Activated CD4-positive, alpha-beta T cell treated with anti-CD3 and anti-CD28 coated beads, Interleukin-2, amount 10 ng/mL, durations not matched to agents 24 days and 14 days (primary cell): ENCODE data around the gene HAPLN2. TPM values are rescaled to one million over a fixed set of nuclear protein-coding genes. Genes with fewer than 3 reads are reported as not detected.

Experiments used
- DNase-seq: peaks from one replicate; pipeline ENCODE4 v3.0.0; 2022
- H3K27ac Mint-ChIP-seq: one replicate; pipeline ENCODE4 v1.8.0; 2022; ENCODE audit warnings: mild to moderate bottlenecking, mixed read lengths
- H3K27me3 Mint-ChIP-seq: one replicate; pipeline ENCODE4 v1.8.0; 2022; ENCODE audit warnings: mixed read lengths
- H3K36me3 Mint-ChIP-seq: one replicate; pipeline ENCODE4 v1.8.0; 2022; ENCODE audit warnings: low read depth, mild to moderate bottlenecking, mixed read lengths
- H3K4me1 Mint-ChIP-seq: one replicate; pipeline ENCODE4 v1.8.0; 2021; ENCODE audit warnings: mixed read lengths
- H3K4me3 Mint-ChIP-seq: one replicate; pipeline ENCODE4 v1.8.0; 2022; ENCODE audit warnings: mild to moderate bottlenecking, moderate library complexity, mixed read lengths
- H3K9me3 Mint-ChIP-seq: one replicate; pipeline ENCODE4 v1.8.0; 2021; ENCODE audit warnings: mixed read lengths
- intact Hi-C: fragments of 100-400 bp; cut with micrococcal nuclease; formaldehyde crosslinking; loops from one replicate; pipeline ENCODE4 v1.15.1; 2023
- total RNA-seq: library from RNA; stranded (reverse); gene quantifications from 2 replicates; pipeline ENCODE4 v1.2.3, GENCODE V29; 2022

The HAPLN2 gene
- total RNA-seq, 1 donor from 2014 or later, result not detected

DNA sequence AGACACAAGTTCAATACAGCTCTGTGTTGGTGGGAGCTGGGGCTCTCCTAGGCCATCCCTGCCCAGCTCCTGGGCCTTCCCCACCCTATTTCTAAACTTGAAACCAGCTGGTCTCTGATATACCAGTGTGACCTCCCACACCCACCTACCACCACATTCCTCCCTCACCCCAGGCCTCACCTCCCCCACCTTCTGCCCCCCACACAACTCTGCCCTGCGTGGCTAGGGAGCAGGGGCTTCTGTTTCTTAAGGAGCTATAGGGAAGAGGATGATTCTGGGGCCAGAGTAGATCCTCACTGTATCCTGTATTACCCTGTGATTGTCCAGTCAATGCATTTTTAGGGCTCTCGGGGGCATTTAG, 41.5 kb downstream of the HAPLN2 start:
- H3K9me3 Mint-ChIP-seq, result no peaks in the 10 kb centered on the region
- no peak for DNase-seq
- H3K36me3 Mint-ChIP-seq, result no peaks in the 10 kb centered on the region
- peaks cover 61% of the 10 kb centered on the region for H3K4me1 Mint-ChIP-seq
- H3K4me3 Mint-ChIP-seq, result peak overlapping the region; percentile 93
- H3K27me3 Mint-ChIP-seq, result peaks cover 28% of the 10 kb centered on the region
- intact Hi-C loops, result loop anchor here (1.0 to 2.0 kb wide), 4 partner anchors 16 to 68 kb away; partner anchors contain the start of genes GPATCH4, ISG20L2, METTL25B and NES
- H3K27ac Mint-ChIP-seq, result peak overlapping the region; percentile 93

DNA sequence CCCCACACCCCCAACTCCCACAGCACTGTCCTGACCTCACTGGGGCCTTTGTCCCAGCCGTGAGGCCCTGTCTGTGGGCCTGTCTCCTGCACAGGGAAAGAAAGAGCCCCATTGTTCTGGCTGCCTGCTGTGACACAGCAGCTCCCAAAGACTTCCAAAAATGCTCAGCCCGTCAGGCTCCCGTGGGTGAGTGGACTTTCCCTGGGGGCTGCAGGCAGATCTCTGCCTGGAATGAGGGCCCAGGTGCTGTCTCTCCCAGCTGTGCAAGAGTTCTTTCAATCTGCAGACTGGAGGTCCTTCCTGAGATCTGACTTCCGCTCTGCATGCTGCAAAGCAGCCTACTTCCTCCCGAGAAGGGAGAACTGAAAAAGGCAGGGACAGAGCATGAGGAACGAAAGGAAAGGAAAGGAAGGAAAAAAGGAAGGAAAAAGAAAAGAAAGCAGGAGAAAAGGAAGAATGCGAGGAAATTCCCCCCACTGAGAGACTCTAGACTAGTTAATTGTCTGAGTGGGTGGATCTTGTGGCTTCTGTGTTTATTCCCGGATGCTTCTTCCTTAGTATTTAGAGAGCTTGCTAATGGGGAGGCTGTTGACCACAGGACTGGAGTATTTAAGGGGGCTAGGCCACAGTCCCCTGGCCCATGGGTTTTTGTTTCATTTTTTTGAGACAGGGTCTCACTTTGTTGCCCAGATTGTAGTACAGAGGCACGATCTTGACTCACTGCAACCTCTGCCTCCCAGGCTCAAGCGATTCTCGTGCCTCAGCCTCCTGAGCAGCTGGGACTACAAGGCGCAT, 43.0 kb downstream of the HAPLN2 start:
- H3K4me3 Mint-ChIP-seq, result peak overlapping the region; percentile 93

DNA sequence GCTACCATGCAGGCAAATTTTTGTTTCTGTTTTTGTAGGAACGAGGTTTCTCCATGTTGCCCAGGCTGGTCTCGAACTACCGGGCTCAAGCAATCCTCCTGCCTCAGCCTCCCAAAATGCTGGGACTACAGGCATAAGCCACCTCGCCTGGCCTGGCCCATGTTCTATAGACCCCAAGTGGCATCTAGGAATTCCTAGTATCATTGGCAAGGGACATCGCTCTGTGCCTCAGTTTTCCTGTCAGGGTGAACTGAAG, 43.5 kb downstream of the HAPLN2 start:
- no peak overlapping the region for H3K27ac Mint-ChIP-seq
- no peak overlapping the region for H3K4me3 Mint-ChIP-seq
- peaks cover 18% of the 10 kb centered on the region for H3K27me3 Mint-ChIP-seq
- H3K36me3 Mint-ChIP-seq, result no peaks in the 10 kb centered on the region
- H3K4me1 Mint-ChIP-seq, result peaks cover 51% of the 10 kb centered on the region
- no peak for DNase-seq
- intact Hi-C loops, result no loop called here
- no peaks in the 10 kb centered on the region for H3K9me3 Mint-ChIP-seq

More for the DNA sequence above, 43.0 kb downstream of the HAPLN2 start:
- H3K36me3 Mint-ChIP-seq, result no peaks in the 10 kb centered on the region
- H3K27me3 Mint-ChIP-seq, result peaks cover 23% of the 10 kb centered on the region
- H3K27ac Mint-ChIP-seq, result peak overlapping the region; percentile 93
- intact Hi-C loops, result no loop called here
- no peaks in the 10 kb centered on the region for H3K9me3 Mint-ChIP-seq
- H3K4me1 Mint-ChIP-seq, result peaks cover 56% of the 10 kb centered on the region
- DNase-seq, result no peak

DNA sequence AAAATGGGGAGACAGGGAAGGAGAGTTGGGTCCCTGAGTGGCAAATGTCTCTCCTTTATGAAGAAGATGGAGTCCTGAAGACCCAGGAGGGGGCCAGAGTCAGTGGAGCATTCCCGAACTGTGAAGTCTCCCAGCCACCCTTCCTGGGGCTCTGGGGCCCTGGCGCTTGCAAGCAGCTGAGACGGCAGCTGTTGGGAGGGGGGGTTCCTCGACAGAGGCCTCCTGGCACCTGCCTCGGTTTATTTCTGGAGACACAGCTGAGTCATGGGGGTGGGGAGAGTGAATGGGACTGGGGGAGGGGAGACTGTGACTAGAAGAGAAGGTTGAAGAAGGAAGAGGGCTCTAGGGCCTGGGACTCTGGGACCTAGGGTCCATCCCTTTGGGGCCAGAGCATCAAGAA, 44.0 kb downstream of the HAPLN2 start:
- H3K4me3 Mint-ChIP-seq, result no peak overlapping the region
- peaks cover 47% of the 10 kb centered on the region for H3K4me1 Mint-ChIP-seq
- intact Hi-C loops, result no loop called here
- H3K27me3 Mint-ChIP-seq, result peaks cover 14% of the 10 kb centered on the region
- no peaks in the 10 kb centered on the region for H3K36me3 Mint-ChIP-seq
- H3K27ac Mint-ChIP-seq, result no peak overlapping the region
- no peaks in the 10 kb centered on the region for H3K9me3 Mint-ChIP-seq
- no peak for DNase-seq

DNA sequence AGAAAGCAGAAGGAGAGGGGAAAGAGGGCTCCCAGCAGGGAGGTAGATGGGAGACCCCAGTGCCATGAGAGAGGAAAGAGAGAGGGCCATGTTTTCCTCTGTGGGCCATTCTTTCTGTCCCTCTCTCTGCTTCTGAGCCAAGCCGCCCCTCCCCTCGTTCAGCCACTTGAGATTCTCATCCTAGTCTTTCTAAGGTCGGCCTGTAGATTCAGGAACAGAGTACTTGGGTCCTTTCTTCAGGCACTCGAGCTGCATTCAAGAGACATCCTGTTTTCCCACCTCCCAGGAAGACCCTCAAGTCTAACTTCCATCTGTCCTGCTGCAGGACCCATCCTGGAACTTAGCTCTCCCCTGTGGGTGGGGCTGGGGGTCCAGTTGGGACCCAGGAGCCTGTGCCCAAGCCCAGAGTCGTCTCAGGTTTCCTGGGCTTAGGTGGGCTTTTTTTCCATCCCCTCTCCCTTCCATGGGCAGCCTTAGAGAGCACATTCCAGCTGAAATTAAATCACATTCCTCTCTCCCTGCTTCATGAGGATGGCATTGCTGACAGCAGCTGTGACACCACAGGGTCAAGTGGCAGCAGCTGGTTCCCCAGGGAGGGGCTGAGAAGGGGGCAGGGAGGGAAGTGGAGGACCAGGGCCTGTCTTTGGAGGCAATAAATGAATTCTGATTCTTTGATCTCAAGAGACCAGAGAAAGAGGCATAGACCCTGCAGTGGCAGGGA, 45.0 kb downstream of the HAPLN2 start:
- H3K4me3 Mint-ChIP-seq, result no peak overlapping the region
- H3K36me3 Mint-ChIP-seq, result no peaks in the 10 kb centered on the region
- no peaks in the 10 kb centered on the region for H3K9me3 Mint-ChIP-seq
- no peak overlapping the region for H3K27ac Mint-ChIP-seq
- intact Hi-C loops, result no loop called here
- H3K4me1 Mint-ChIP-seq, result peaks cover 43% of the 10 kb centered on the region
- no peak for DNase-seq
- H3K27me3 Mint-ChIP-seq, result peaks cover 14% of the 10 kb centered on the region

DNA sequence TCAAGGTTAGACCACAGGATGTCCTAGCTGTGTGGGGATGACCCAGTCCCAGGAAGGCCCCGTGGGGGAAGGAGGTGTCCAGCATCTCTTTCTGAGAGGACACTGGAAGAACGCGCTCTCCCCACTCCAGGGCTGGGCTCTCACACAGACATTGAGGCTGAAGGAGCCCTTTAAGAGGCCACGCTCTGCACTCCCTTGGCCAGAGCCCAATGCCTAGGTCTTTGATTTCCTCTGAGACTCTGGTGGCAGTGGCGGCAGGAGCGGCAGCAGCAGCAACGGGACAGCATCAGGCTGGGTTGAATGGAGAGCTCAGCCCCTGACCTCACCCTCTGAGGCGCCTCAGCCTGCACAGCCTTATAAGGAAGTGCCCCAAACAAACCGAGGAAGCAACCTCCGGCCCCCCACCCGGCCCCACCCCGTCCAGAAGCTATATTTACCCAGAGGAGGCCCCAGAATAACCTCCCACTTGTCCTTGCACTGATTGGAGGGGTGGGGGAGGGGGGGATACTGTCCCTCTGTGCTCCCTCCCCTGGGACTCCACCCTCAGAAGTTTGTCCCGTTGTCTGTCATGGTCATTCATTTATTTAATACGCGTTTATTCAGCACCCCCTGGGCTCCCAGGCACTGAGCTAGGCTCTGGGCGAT, 45.7 kb downstream of the HAPLN2 start:
- H3K9me3 Mint-ChIP-seq, result no peaks in the 10 kb centered on the region
- peaks cover 14% of the 10 kb centered on the region for H3K27me3 Mint-ChIP-seq
- intact Hi-C loops, result no loop called here
- no peak overlapping the region for H3K27ac Mint-ChIP-seq
- no peaks in the 10 kb centered on the region for H3K36me3 Mint-ChIP-seq
- peaks cover 37% of the 10 kb centered on the region for H3K4me1 Mint-ChIP-seq
- no peak for DNase-seq
- no peak overlapping the region for H3K4me3 Mint-ChIP-seq

DNA sequence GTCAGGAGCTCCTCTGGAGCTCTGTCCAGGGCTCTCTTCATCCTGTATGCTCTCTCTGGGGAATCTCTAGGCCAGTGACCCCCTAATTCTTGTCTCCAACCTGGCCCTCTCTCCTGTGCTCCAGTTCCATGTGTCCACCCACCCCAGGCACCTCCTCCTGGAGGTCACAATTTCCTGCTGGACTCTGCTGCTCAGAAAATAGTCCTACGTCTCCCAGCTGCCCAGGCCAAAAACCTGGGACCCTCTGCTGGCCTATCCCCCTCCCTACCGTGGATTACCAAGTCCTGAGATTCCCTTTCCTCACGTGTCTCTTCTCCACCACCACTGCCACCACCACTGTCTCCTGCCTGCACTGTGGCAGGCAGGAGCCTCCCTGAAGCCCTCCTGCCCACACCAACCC, 46.3 kb downstream of the HAPLN2 start:
- intact Hi-C loops, result no loop called here
- Mint-ChIP-seq H3K27me3 (peaks cover 15% of the 10 kb centered on the region), H3K36me3 (no peaks in the 10 kb centered on the region), H3K4me1 (peaks cover 31% of the 10 kb centered on the region), H3K27ac (no peak overlapping the region), H3K4me3 (no peak overlapping the region), H3K9me3 (no peaks in the 10 kb centered on the region)
- DNase-seq, result no peak

DNA sequence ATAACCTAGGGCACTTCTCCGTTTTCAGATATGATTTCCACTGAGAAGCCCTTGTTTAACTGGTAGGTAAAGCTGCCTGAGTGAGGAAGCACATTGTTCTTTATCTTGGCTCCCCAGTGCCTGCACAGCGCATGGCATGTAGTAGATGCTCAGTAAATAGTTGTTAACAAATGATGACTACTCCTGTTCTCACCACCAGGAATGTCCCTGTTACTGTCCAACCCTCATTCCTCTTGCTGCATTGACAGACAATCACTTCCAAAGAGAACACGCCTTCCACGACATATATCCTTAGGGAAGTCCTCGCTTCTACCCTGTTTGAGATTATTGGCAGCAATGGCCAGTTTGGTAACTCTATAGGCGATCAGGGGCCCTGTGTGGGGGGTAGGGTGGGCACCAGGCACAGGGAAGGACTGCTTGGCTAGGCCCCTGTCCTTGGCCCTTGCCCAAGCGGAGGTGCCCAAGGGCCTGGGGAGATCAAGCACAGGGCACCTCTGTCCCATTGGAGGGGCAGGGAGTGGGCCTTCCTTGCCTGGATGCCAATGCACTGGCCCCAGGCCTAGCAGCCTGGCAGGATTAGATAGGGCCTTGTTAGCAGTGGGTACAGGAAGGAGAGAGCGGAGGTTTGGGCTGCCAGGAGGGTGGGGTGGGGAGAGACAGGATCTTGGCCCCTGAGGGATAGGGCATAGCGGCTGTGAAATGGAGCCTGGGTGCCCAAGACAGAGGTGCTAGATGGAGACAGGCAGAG, 47.8 kb downstream of the HAPLN2 start:
- Mint-ChIP-seq H3K27ac (no peak overlapping the region), H3K9me3 (no peaks in the 10 kb centered on the region), H3K36me3 (no peaks in the 10 kb centered on the region), H3K27me3 (peaks cover 26% of the 10 kb centered on the region), H3K4me3 (no peak overlapping the region), H3K4me1 (peaks cover 18% of the 10 kb centered on the region)
- intact Hi-C loops, result no loop called here
- DNase-seq, result no peak

DNA sequence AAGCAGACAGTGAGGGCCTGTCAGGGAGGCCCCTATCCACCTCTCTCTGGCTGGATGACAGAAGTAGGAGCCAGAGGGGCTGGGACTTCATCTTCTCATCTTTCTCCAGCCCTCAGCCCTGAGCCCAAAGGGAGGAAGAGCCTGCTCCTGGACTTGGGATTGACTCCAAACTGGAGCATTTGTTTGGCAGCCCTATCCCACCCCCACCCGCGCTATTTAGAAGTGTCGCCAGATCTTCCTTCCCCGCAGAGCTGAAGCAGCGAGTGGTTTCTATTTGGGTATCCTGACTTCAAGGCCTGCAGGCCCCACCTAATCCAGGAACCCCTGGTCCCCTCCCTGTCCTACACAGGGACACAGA, 48.4 kb downstream of the HAPLN2 start:
- H3K27me3 Mint-ChIP-seq, result peaks cover 32% of the 10 kb centered on the region
- no peak overlapping the region for H3K27ac Mint-ChIP-seq
- intact Hi-C loops, result no loop called here
- peaks cover 14% of the 10 kb centered on the region for H3K4me1 Mint-ChIP-seq
- no peaks in the 10 kb centered on the region for H3K9me3 Mint-ChIP-seq
- no peaks in the 10 kb centered on the region for H3K36me3 Mint-ChIP-seq
- no peak for DNase-seq
- H3K4me3 Mint-ChIP-seq, result no peak overlapping the region

DNA sequence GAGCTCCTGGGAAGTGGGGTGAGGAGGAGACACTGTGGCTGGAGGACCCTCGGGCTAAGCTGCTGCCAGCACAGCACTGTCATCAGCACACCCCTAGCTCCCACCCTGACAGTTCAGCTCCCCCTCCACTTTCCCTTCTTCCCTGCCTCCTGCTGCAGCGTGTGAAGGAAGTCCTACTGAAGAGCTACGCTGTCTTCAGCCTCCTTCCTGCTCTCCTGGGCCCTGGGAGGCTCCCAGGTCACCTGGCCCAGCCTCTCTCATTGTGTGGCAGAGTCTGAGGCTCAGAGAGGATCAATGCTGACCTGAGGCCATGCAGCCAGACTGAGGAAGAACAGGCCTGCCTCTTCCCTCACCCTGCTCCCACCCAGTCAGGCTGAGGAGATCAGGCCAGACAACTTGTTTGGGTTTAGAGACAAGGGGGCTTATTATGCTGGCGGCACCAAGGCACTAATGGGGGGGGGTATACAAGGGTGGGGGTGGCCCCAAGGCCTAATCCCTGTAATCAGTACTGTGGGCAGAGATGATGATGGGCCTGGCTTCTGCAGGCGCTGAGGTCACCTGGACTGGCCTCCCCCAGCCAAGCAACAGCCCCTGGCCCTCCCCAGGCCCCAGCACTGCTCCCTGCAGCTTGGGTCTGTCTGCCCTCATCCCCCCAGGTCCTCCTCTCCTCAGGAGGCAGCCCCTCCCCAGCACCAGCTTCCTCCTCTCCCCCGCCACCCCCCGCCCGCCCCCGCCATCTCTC, 48.9 kb downstream of the HAPLN2 start:
- H3K4me3 Mint-ChIP-seq, result no peak overlapping the region
- H3K27ac Mint-ChIP-seq, result no peak overlapping the region
- H3K27me3 Mint-ChIP-seq, result peaks cover 37% of the 10 kb centered on the region
- H3K36me3 Mint-ChIP-seq, result no peaks in the 10 kb centered on the region
- no peaks in the 10 kb centered on the region for H3K9me3 Mint-ChIP-seq
- intact Hi-C loops, result no loop called here
- peaks cover 11% of the 10 kb centered on the region for H3K4me1 Mint-ChIP-seq
- DNase-seq, result no peak

DNA sequence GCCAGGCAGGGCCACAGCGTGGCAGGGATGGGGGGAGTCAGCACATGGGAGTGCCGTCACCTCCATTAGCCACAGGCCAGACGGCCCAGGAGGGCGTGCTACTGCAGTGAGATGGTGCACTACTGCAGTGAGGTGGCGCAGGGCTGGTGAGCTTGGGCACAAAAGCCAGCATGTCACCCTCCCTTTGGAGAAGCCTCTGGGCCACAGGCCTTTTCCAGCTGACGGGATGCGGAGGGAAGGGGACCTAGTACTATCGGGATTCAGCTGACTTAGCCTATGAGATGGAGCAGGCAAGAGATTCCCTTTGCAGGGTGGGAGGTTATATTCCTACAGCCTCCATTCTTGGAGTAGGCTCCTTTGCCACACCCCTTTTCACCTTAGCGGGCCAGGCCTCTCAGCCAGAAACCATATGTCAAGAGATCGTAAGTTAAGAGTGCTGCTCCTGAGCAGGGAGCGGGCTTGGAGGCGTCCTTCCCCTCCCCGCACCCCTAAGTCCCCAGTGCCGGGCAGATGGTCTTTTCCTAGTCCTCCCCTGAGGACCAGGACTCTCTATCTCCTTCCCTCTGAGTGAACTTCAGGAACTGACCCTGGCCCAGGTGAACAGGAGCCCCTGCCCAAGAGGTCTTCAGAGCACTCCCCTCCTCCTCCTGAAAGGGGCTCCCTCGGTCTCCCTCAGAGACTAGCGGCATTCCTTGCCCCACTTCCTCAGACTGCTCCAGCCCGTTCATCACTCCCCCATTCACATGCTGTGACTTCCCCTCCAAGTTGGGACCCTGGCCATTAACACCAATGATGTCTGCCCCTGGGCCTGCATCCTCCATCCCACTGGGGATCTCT, 49.8 kb downstream of the HAPLN2 start:
- H3K4me3 Mint-ChIP-seq, result no peak overlapping the region
- H3K4me1 Mint-ChIP-seq, result peaks cover 8% of the 10 kb centered on the region
- intact Hi-C loops, result no loop called here
- no peak for DNase-seq
- no peaks in the 10 kb centered on the region for H3K36me3 Mint-ChIP-seq
- peaks cover 45% of the 10 kb centered on the region for H3K27me3 Mint-ChIP-seq
- no peak overlapping the region for H3K27ac Mint-ChIP-seq
- no peaks in the 10 kb centered on the region for H3K9me3 Mint-ChIP-seq

DNA sequence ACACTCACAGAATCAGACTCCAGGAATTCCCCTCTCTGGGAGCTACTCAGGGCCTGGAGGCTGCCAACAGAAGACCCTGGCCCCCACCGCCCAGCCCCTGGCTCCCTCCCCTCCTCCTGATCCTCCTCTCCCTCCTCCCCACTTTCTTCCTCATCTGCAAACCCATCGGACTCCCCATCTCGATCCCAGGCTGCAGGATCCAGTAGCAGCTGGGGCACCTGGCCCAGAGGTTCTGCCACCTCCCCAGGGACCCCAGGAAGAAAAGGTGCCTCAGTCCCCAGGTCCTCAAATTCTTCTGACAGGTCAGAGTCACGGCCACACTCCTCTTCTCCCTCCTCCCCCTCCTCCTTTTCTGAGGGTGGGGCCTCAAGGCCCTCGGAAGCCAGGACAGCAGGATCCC, 50.6 kb downstream of the HAPLN2 start:
- Mint-ChIP-seq H3K9me3 (no peaks in the 10 kb centered on the region), H3K36me3 (no peaks in the 10 kb centered on the region), H3K27ac (no peak overlapping the region), H3K4me1 (peaks cover 4% of the 10 kb centered on the region), H3K27me3 (peaks cover 49% of the 10 kb centered on the region), H3K4me3 (no peak overlapping the region)
- intact Hi-C loops, result no loop called here
- DNase-seq, result no peak

DNA sequence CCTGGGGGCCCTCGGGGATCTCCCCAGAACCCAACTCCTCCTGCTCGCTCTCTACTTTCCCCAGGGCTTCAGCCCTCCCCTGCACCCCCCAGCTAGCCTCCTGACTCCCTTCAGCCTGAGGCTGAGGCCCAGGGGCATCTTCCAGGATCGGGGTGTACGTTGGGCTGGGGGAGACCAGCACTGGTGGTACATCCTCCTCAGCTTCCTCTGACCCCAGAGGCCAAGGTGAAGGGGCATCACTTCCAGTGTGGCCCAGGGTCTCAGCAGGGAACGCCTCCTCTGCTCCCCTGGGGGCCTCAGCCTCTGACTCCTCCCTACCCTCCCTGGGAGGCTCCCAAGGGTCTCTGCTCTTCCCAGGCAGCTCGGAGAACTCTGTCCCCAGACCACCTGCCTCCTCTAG, 51.1 kb downstream of the HAPLN2 start:
- Mint-ChIP-seq H3K4me1 (peaks cover 4% of the 10 kb centered on the region), H3K27ac (no peak overlapping the region), H3K4me3 (no peak overlapping the region)

More for the DNA sequence above, 51.1 kb downstream of the HAPLN2 start:
- H3K36me3 Mint-ChIP-seq, result no peaks in the 10 kb centered on the region
- intact Hi-C loops, result no loop called here
- no peak for DNase-seq
- peaks cover 53% of the 10 kb centered on the region for H3K27me3 Mint-ChIP-seq
- H3K9me3 Mint-ChIP-seq, result no peaks in the 10 kb centered on the region
